Measurements from ENCODE around the gene MUS81. TPM values are rescaled to one million over a fixed set of nuclear protein-coding genes. Genes with fewer than 3 reads are reported as not detected.

MUS81 gene
- total and polyA plus RNA-seq, 9 of the 15 experiments (the other 6 are each of a cell fraction or from before 2014, with no cell fraction given): 13.4 to 118 (median 53.7) TPM

GRCh38 chr11:65890324-65891218 is 30.3 kb downstream of the MUS81 start, which contains the start of gene CCDC85B (continued):
- TF ChIP-seq GTF2E2 (tag; IDR thresholded peaks at IDR 0.05): 0 out of 2 replicates have a peak, but pooled peaks have one; percentile 24
- TF ChIP-seq MAFG (tag; conservative IDR thresholded peaks at IDR 0.05): no peak
- peak; percentile 88 for TF ChIP-seq SMAD4 (CRISPR knock-in tag; conservative IDR thresholded peaks at IDR 0.05)
- TF ChIP-seq YY1 (IDR thresholded peaks at IDR 0.05; ENCODE audit: borderline replicate concordance in 1 of 3, control insufficient read depth in 1 of 3, extremely low read depth in 1 of 3, insufficient read depth in 3 of 3, insufficient read length in 1 of 3, insufficient replicate concordance in 2 of 3, low read depth in 1 of 3, low read length in 2 of 3): peak; percentile 32 to 78 (median 66)
- TF ChIP-seq THAP7 (CRISPR knock-in tag; IDR thresholded peaks at IDR 0.05): 0 out of 2 replicates have a peak, but pooled peaks have one; percentile 30
- peak; percentile 57; the same call in 1 of the 2 replicates for TF ChIP-seq ZNF586 (CRISPR knock-in tag; conservative IDR thresholded peaks at IDR 0.05)
- TF ChIP-seq FOXO4 (CRISPR knock-in tag; IDR thresholded peaks at IDR 0.05): 0 out of 2 replicates have a peak, but pooled peaks have one; percentile 36
- no peak for TF ChIP-seq ZNF316 (IDR thresholded peaks at IDR 0.05)
